ENCODE results near the gene CTRB2.
"Not testable (repeated sequence)": the region's sequence is repeated elsewhere in the genome, so short reads cannot be mapped to it uniquely, and the experiment has no call there.

Gene CTRB2

DNA sequence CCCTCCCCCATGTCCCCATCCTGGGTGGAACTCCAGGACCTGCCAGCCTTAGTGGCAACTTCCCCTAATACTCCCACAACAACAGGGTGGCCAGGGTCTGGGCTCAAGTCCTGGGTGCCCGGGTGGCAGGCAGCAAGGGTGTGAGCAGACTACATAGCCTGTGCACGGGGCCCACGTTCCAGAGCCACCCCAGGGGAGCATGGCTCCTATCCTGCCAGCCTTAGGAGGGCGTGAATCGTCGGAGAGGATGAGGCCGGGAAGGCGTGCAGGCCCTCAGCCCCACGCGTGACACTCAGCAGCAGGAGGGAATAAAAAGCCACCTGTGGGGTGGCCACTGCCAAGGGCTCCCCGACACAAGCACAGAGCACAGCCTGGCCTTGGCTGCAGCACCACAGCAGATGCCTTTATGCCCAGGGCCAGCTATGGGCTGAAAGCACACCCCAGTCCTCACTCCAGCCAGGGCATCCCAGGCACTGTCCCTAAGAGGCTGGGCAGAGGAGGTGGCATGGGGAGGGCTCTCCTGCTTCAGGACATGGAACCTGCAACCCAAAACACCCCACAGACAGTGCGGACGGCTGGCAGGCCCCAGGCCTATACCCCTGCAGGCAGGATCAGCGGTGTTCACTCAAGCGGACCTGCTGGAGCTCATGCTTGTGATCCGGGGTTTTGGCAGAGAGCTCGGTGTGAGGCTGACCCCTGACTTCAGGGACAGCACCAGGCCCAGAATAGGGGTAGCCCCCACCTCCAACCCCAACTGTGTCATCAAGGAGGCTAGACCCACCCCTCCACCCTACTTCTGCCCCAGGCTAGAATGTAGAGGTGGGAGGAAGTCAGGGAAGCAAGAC lies 41.8 kb upstream of the CTRB2 start:
- no peak overlapping the region for H3K9ac ChIP-seq (ENCODE audit: low read depth, low read length)
- H3K27me3 ChIP-seq (ENCODE audit: control insufficient read depth, insufficient read depth, low read length): no peaks in the 10 kb centered on the region
- peaks cover 20% of the 10 kb centered on the region for H3K4me1 ChIP-seq (ENCODE audit: control insufficient read depth, insufficient read depth, low read length)
- no peaks in the 10 kb centered on the region for H3K9me3 ChIP-seq (ENCODE audit: control insufficient read depth, insufficient read depth, low read length)
- peaks cover 12% of the 10 kb centered on the region for H3K36me3 ChIP-seq (ENCODE audit: control insufficient read depth, insufficient read depth, low read length)
- H3K4me3 ChIP-seq (ENCODE audit: low read depth, low read length): no peak overlapping the region

- Histone ChIP-seq H3K9me3 (ENCODE audit: control insufficient read depth, insufficient read depth, low read length) (no peaks in the 10 kb centered on the region), H3K27me3 (ENCODE audit: control insufficient read depth, insufficient read depth, low read length) (no peaks in the 10 kb centered on the region), H3K4me3 (ENCODE audit: low read depth, low read length) (no peak overlapping the region), H3K4me1 (ENCODE audit: control insufficient read depth, insufficient read depth, low read length) (peaks cover 17% of the 10 kb centered on the region), H3K9ac (ENCODE audit: low read depth, low read length) (no peak overlapping the region), H3K36me3 (ENCODE audit: control insufficient read depth, insufficient read depth, low read length) (peaks cover 13% of the 10 kb centered on the region)
Measured at GRCh38 chr16:75248142-75248535, 41.2 kb upstream of the CTRB2 start.

- H3K4me1 ChIP-seq (ENCODE audit: control insufficient read depth, insufficient read depth, low read length): peaks cover 8% of the 10 kb centered on the region
Measured at GRCh38 chr16:75247249-75247648, 40.3 kb upstream of the CTRB2 start.

DNA sequence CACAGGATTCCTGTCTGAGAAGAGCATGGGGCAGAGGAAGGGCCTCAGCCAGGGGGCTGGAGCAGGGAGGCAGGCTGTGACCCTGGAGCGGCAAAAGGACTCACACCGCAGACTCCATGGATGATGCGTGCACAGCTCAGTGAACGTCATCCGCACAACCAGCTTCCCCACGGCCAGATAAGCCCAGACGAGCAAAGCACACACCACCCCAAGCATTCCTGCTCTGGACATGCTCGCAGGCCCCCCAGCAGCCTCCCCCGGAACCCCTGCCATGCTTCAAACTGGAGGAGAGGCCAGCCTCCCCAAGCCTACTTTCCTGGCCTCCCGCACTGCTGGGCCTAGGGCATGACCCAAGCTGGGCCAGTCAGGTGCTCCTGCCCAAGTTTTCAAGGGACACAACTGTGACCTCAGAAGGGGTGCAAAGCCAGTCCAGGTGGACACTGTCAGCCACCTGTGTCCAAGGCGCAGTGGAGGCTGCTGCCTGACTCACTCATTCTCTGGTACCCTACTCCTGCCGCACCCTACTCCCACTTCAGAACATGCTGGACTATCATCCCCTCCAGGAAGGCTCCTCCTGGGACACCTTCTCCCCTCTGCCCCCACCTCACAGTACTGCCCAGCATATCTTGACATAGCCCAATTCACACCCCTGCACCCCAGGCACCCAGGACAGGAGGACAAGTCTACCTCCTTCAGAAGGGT lies 39.7 kb upstream of the CTRB2 start:
- Histone ChIP-seq H3K36me3 (ENCODE audit: control insufficient read depth, insufficient read depth, low read length) (peaks cover 22% of the 10 kb centered on the region), H3K27me3 (ENCODE audit: control insufficient read depth, insufficient read depth, low read length) (no peaks in the 10 kb centered on the region), H3K4me1 (ENCODE audit: control insufficient read depth, insufficient read depth, low read length) (peaks cover 4% of the 10 kb centered on the region), H3K4me3 (ENCODE audit: low read depth, low read length) (no peak overlapping the region), H3K9me3 (ENCODE audit: control insufficient read depth, insufficient read depth, low read length) (no peaks in the 10 kb centered on the region), H3K9ac (ENCODE audit: low read depth, low read length) (no peak overlapping the region)

More at GRCh38 chr16:75247249-75247648, 40.3 kb upstream of the CTRB2 start:
- H3K9me3 ChIP-seq (ENCODE audit: control insufficient read depth, insufficient read depth, low read length): no peaks in the 10 kb centered on the region
- H3K36me3 ChIP-seq (ENCODE audit: control insufficient read depth, insufficient read depth, low read length): peaks cover 17% of the 10 kb centered on the region
- no peaks in the 10 kb centered on the region for H3K27me3 ChIP-seq (ENCODE audit: control insufficient read depth, insufficient read depth, low read length)
- no peak overlapping the region for H3K4me3 ChIP-seq (ENCODE audit: low read depth, low read length)
- peak overlapping the region; percentile 24 for H3K9ac ChIP-seq (ENCODE audit: low read depth, low read length)

DNA sequence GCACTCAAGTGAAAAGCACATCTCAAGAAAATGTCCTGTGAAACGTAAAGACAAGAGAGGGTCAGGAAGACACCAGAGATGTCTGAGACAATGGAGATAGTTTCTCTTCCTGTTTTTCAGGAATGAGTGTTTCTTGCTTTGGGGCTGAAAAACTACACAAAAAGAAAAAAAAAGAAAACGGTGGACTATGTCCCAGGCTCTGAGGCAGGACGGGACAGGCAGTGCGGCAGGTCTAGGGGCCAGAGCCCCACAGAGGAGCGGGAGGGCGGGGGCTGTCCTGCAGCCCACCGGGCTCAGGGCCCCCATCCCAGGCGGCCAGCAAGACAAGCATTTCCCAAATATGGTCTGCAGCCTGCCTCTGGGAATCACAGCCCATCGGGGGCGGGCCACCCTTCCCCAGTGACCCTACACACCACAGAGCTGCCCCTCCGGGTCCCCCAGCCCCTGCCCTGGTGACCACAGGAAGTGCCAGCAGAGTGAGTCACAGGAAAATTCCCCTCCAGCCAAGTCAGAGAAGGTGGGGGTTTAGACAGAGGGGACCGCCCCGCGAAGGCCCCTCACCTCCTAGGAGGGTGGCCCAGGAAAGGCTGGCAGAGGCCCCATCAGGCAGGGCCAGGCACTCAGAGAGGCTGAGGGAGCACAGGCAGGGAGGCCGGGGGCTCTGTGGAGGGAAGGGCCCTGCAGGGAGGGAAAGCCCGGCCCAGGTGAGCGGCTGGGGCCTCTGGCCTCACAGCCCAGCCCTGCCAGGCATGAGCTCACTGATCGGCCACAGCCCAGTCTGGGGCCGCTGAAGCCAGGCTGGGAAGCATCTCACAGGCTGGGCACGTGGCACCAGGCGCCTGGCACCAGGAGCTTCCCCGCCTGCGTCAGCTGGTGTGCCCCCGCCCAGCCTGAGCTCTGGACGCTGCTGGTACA lies 38.1 kb upstream of the CTRB2 start:
- Histone ChIP-seq H3K4me1 (ENCODE audit: control insufficient read depth, insufficient read depth, low read length) (peaks cover 4% of the 10 kb centered on the region), H3K9ac (ENCODE audit: low read depth, low read length) (peak overlapping the region; percentile 70), H3K9me3 (ENCODE audit: control insufficient read depth, insufficient read depth, low read length) (no peaks in the 10 kb centered on the region), H3K27me3 (ENCODE audit: control insufficient read depth, insufficient read depth, low read length) (no peaks in the 10 kb centered on the region), H3K36me3 (ENCODE audit: control insufficient read depth, insufficient read depth, low read length) (peaks cover 32% of the 10 kb centered on the region), H3K4me3 (ENCODE audit: low read depth, low read length) (no peak overlapping the region)

- no peak overlapping the region for H3K4me3 ChIP-seq (ENCODE audit: low read depth, low read length)
- H3K27me3 ChIP-seq (ENCODE audit: control insufficient read depth, insufficient read depth, low read length): no peaks in the 10 kb centered on the region
- no peaks in the 10 kb centered on the region for H3K9me3 ChIP-seq (ENCODE audit: control insufficient read depth, insufficient read depth, low read length)
- H3K36me3 ChIP-seq (ENCODE audit: control insufficient read depth, insufficient read depth, low read length): peaks cover 37% of the 10 kb centered on the region
- H3K4me1 ChIP-seq (ENCODE audit: control insufficient read depth, insufficient read depth, low read length): peaks cover 4% of the 10 kb centered on the region
- peak overlapping the region; percentile 65 for H3K9ac ChIP-seq (ENCODE audit: low read depth, low read length)
Measured at GRCh38 chr16:75244225-75244809, 37.4 kb upstream of the CTRB2 start.

DNA sequence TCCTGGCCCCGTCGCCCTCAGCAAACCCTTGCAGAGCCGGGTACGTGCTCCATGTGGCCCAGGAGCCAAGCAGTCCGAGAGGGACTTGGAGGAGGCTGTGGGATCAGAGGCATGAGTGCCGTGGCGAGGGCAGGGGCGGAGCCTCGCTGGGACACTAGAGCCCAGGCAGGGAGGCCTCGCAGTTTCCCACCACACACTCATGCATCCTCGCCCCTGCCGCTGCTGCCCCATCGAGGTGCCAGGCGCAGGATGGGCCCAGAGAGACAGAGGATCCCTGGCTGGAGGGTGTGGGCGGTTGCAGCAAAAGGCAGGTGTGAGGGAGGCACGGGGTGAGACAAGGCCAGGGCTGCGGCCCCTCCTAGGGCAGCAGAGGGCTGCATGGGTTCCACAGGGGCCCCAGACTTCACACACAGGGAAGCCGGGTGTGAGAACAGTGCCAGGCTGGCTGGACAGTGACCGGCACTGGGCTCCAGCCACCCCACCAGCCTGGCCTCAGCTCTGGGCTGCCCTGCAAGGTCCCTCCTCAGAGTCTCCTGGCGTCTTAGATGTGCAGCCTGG lies 36.8 kb upstream of the CTRB2 start:
- peak overlapping the region; percentile 24 for H3K9ac ChIP-seq (ENCODE audit: low read depth, low read length)
- H3K9me3 ChIP-seq (ENCODE audit: control insufficient read depth, insufficient read depth, low read length): no peaks in the 10 kb centered on the region
- H3K36me3 ChIP-seq (ENCODE audit: control insufficient read depth, insufficient read depth, low read length): peaks cover 42% of the 10 kb centered on the region
- no peak overlapping the region for H3K4me3 ChIP-seq (ENCODE audit: low read depth, low read length)
- no peaks in the 10 kb centered on the region for H3K27me3 ChIP-seq (ENCODE audit: control insufficient read depth, insufficient read depth, low read length)
- peaks cover 4% of the 10 kb centered on the region for H3K4me1 ChIP-seq (ENCODE audit: control insufficient read depth, insufficient read depth, low read length)

DNA sequence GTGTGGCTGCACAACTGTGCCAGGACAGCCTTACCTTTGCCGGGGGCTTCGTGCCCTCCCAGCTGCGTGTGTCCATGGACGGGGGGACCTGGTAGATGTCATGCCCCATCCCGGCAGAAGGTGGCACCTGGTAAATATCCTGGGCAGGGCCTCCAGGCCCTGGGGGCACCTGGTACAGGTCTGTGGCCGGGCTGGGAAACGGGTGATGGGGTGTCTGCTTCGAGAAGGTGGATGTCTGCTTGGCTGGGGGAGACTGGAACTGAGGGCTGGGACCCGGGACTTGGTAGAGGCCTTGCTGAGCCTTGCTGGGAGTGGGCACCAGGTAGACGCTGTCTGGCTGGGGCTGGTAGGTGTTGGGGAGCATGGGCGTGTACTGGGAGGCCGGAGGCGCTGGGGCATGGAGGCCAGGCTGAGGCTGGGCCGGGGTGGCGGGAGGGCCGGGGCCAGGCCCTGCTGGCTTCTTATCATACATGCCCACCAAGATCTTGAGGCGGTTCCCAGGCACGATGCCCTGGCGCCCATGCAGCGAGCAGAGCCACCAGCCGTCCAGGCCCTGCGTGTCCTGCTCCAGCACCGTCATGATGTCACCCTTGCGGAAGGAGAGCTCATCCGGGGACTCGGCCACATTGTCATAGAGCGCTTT lies 35.6 kb upstream of the CTRB2 start:
- peaks cover 46% of the 10 kb centered on the region for H3K36me3 ChIP-seq (ENCODE audit: control insufficient read depth, insufficient read depth, low read length)
- not testable (repeated sequence) for H3K4me3 ChIP-seq (ENCODE audit: low read depth, low read length); H3K27me3 ChIP-seq (ENCODE audit: control insufficient read depth, insufficient read depth, low read length); H3K9me3 ChIP-seq (ENCODE audit: control insufficient read depth, insufficient read depth, low read length); H3K4me1 ChIP-seq (ENCODE audit: control insufficient read depth, insufficient read depth, low read length); H3K9ac ChIP-seq (ENCODE audit: low read depth, low read length)

DNA sequence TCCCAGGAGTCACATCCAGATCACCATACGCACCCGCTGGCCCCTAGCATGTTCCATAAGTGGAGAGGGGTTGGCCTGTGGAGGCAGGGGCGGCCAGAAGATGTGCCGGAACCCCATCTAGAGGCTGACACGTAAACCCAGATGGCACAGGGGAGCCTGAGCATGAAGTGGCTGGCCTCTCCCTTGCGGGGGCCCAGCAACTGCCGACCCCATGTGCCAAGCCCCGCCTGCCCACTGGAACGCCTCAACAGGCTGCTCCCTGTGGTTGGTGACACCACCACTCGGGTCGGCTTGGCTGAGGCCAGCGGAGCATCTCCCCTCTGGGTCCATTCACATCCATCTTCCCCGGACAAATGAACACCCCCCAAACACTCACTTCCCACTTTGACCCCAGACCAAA lies 35.0 kb upstream of the CTRB2 start:
- Histone ChIP-seq H3K4me3 (ENCODE audit: low read depth, low read length) (no peak overlapping the region), H3K9ac (ENCODE audit: low read depth, low read length) (no peak overlapping the region), H3K4me1 (ENCODE audit: control insufficient read depth, insufficient read depth, low read length) (peaks cover 4% of the 10 kb centered on the region), H3K36me3 (ENCODE audit: control insufficient read depth, insufficient read depth, low read length) (peaks cover 49% of the 10 kb centered on the region), H3K9me3 (ENCODE audit: control insufficient read depth, insufficient read depth, low read length) (no peaks in the 10 kb centered on the region), H3K27me3 (ENCODE audit: control insufficient read depth, insufficient read depth, low read length) (no peaks in the 10 kb centered on the region)

GRCh38 chr16:75241412-75241811 lies 34.5 kb upstream of the CTRB2 start:
- Histone ChIP-seq H3K4me3 (ENCODE audit: low read depth, low read length) (no peak overlapping the region), H3K27me3 (ENCODE audit: control insufficient read depth, insufficient read depth, low read length) (no peaks in the 10 kb centered on the region), H3K4me1 (ENCODE audit: control insufficient read depth, insufficient read depth, low read length) (peaks cover 4% of the 10 kb centered on the region), H3K9ac (ENCODE audit: low read depth, low read length) (no peak overlapping the region), H3K9me3 (ENCODE audit: control insufficient read depth, insufficient read depth, low read length) (no peaks in the 10 kb centered on the region), H3K36me3 (ENCODE audit: control insufficient read depth, insufficient read depth, low read length) (peaks cover 54% of the 10 kb centered on the region)

Measured in iPS-15b (cell line).